BE2C (cell line): ENCODE data around the gene OGDHL. TPM values are rescaled to one million over a fixed set of nuclear protein-coding genes. Genes with fewer than 3 reads are reported as not detected.

Experiments used
- DNase-seq: peaks from one replicate; pipeline ENCODE4 v3.0.0-alpha.2; 2020
- H3K27me3 ChIP-seq: fragments of 250-450 bp; sonication (Bioruptor Pico); 2 replicates; pipeline ENCODE4 v1.5.1; 2020; ENCODE audit warnings: mild to moderate bottlenecking
- H3K36me3 ChIP-seq: fragments of 250-450 bp; sonication (Bioruptor Pico); 2 replicates; pipeline ENCODE4 v1.5.1; 2020; ENCODE audit warnings: mild to moderate bottlenecking
- H3K4me1 ChIP-seq: fragments of 250-450 bp; sonication (Bioruptor Pico); 2 replicates; pipeline ENCODE4 v1.5.1; 2020
- H3K4me3 ChIP-seq: 2 replicates; pipeline ENCODE4 v1.5.1; 2011; ENCODE audit warnings: low read depth, low read length
- H3K9me3 ChIP-seq: fragments of 250-450 bp; sonication (Bioruptor Pico); 2 replicates; pipeline ENCODE4 v1.5.1; 2020
- polyA plus RNA-seq: library from polyadenylated mRNA; unstranded; fragments of >200 nt; gene quantifications from one replicate; pipeline ENCODE4 v1.2.1, GENCODE V29; 2012; ENCODE audit warnings: low read depth, missing spikeins; ENCODE audit not compliant: insufficient read length, insufficient read depth
- TF ChIP-seq, protein P1 (sequence below): IDR thresholded peaks from 2 replicates; pipeline ENCODE4 v1.5.1; 2012; ENCODE audit warnings: mild to moderate bottlenecking, low read depth, low read length

Gene OGDHL
- polyA plus RNA-seq, result 47.4 TPM

DNA sequence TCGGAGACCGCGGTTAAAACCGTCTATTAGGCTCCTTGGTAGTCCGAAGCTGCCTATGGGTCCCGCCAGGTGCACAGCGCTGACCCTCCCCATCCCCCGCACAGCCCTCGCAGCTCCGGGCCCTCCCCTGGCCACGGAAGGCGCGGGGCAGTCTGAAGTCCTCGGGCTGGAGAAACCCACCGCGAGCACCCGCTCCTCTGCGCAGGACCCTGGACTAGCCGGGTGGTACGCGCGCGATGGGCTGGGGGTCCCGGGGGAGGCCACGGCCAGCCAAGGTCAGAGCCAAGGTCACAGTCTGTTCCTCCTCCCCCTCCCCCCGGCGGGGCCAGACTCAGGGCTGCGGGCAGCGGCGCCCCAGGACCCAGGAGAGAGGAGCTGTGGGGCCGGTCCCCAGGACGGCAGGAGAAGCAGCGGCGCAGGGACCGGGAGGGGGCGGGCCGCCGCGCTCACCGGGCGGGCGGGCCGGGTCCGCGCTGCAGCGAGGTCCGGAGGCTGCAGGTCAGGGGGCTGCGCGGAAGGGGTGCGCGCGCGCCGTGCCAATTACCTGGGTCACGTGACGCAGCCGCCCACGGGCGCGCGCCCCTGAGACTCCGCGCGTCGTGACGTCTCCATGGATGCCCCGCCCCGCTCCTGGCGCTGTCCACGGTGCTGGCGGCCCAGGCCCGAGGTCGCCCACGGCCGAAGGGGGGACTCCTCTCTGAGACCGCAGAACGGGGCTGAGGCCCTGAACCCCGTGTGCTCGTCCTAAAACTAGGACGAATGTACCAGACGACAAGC, at the start of gene OGDHL:
Gene OGDHL (minus strand): TSS at position 535 of the 777 bp plus-strand sequence. CDS start 3,731 bp downstream, outside the sequence.
- Histone ChIP-seq H3K9me3 (no peaks in the 10 kb centered on the region), H3K36me3 (peaks cover 8% of the 10 kb centered on the region), H3K4me1 (peaks cover 10% of the 10 kb centered on the region), H3K27me3 (no peaks in the 10 kb centered on the region), H3K4me3 (peak within 1 kb of the TSS; percentile 76)
- DNase-seq, result peak; percentile 82
- TF ChIP-seq, protein P1, sequence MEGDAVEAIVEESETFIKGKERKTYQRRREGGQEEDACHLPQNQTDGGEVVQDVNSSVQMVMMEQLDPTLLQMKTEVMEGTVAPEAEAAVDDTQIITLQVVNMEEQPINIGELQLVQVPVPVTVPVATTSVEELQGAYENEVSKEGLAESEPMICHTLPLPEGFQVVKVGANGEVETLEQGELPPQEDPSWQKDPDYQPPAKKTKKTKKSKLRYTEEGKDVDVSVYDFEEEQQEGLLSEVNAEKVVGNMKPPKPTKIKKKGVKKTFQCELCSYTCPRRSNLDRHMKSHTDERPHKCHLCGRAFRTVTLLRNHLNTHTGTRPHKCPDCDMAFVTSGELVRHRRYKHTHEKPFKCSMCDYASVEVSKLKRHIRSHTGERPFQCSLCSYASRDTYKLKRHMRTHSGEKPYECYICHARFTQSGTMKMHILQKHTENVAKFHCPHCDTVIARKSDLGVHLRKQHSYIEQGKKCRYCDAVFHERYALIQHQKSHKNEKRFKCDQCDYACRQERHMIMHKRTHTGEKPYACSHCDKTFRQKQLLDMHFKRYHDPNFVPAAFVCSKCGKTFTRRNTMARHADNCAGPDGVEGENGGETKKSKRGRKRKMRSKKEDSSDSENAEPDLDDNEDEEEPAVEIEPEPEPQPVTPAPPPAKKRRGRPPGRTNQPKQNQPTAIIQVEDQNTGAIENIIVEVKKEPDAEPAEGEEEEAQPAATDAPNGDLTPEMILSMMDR, result no peak

DNA sequence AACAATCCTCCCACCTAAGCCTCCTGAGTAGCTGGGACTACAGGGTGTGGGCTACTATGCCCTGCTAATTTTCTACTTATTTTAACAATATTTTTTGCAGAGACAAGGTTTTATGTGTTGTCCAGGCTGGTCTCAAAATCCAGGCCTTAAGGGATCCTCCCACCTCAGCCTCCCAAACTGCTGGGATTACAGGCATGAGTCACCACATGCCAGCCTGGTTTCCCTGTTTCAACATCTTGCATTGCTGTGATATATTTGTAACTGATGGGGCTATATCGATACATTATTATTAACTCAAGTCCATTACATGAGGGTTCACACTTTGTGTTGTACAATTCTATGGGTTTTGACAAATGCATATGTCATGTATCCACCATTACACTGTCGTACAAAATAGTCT, 41.9 kb upstream of the OGDHL start:
- TF ChIP-seq, protein P1, result no peak
- Histone ChIP-seq H3K27me3 (no peaks in the 10 kb centered on the region), H3K4me3 (no peak overlapping the region), H3K4me1 (no peaks in the 10 kb centered on the region), H3K9me3 (no peaks in the 10 kb centered on the region), H3K36me3 (no peaks in the 10 kb centered on the region)
- no peak for DNase-seq

- H3K4me1 ChIP-seq, result no peaks in the 10 kb centered on the region
- no peak for DNase-seq
- H3K27me3 ChIP-seq, result no peaks in the 10 kb centered on the region
- no peaks in the 10 kb centered on the region for H3K9me3 ChIP-seq
- H3K36me3 ChIP-seq, result no peaks in the 10 kb centered on the region
- TF ChIP-seq, protein P1, result no peak
- no peak overlapping the region for H3K4me3 ChIP-seq
Observed at GRCh38 chr10:49798275-49798674, 36.2 kb upstream of the OGDHL start.

GRCh38 chr10:49791100-49791499, 29.0 kb upstream of the OGDHL start:
- H3K4me3 ChIP-seq, result no peak overlapping the region
- no peaks in the 10 kb centered on the region for H3K36me3 ChIP-seq
- no peaks in the 10 kb centered on the region for H3K9me3 ChIP-seq
- H3K27me3 ChIP-seq, result no peaks in the 10 kb centered on the region
- H3K4me1 ChIP-seq, result no peaks in the 10 kb centered on the region; the same call in 1 of the 2 replicates
- DNase-seq, result peak; percentile 18
- TF ChIP-seq, protein P1, result no peak

DNA sequence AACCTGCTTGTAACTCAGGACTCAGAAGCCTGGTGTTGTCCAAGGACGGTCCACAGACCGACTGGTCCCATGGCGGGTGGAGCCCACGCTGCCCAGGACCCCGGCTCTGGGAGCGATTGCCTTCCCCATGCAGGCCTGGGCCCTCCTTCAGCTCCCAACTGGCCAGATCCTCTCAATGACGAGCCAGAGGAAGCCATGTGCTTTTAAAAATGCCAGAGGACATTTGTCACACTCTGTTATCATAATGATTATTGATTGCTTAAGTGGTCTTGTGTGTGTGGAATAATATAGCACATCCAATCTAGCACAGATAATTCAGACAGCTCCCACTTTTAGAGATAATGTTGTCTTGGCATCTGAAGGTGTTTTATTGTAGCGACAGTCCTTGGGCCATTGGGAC, 22.6 kb upstream of the OGDHL start:
- Histone ChIP-seq H3K36me3 (no peaks in the 10 kb centered on the region), H3K27me3 (no peaks in the 10 kb centered on the region), H3K9me3 (no peaks in the 10 kb centered on the region; the same call in 1 of the 2 replicates), H3K4me1 (peaks cover 10% of the 10 kb centered on the region), H3K4me3 (no peak overlapping the region)
- TF ChIP-seq, protein P1, result no peak
- DNase-seq, result peak; percentile 28

DNA sequence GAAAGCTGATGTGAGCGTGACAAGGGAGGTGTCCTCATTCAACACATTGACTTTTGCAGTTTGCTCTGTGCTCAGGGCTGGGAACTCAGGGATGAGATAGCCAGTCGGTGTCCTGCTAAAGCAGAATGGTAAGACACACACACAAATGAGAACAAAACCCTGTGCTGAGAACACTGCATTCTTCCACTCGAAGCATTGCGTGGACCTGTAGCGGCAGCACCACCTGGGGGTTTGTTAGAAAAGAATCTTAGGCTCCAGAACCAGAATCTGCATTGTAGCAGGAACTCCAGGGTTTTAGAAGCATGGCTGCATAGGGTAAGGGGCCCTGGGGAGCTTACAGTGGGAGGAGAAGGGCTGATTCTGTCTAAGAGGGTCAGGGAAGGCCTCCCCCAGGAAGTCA, 21.5 kb upstream of the OGDHL start:
- DNase-seq, result peak; percentile 22
- no peak overlapping the region for H3K4me3 ChIP-seq
- no peaks in the 10 kb centered on the region; the same call in 1 of the 2 replicates for H3K9me3 ChIP-seq
- H3K4me1 ChIP-seq, result peaks cover 10% of the 10 kb centered on the region
- no peaks in the 10 kb centered on the region for H3K36me3 ChIP-seq
- H3K27me3 ChIP-seq, result no peaks in the 10 kb centered on the region
- TF ChIP-seq, protein P1, result peak; percentile 16; the same call in 1 of the 2 replicates
